NCI-H1694 (cell line): ENCODE results near the gene CX3CR1.

Source experiments
- DNase-seq: peaks from one replicate; lab custom pipeline; 2025; lab: John Stamatoyannopoulos, UW

The CX3CR1 gene

GRCh38 chr3:39291903-39292329 lies 12.1 kb upstream of the CX3CR1 start:
- peak; percentile 0 for DNase-seq

DNA sequence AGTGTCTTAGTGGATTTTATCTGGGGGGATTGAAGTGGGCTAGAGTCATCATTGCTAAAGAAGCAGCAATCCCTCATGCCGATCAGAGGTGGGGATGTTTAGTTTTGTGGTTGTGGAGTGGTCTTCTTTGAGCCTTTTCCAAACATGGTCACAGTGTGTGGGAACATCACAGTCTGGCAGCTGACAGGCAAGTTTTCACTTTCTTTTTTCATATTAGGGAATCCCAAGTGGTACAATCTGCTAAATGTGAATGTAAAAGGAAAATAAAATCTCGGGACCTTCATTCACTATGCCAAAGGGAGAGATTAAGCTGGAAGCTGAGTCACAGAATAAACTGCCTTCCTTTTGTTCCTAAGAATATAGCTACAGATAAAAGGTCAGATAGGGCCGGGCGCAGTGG lies 10.4 kb upstream of the CX3CR1 start:
- no peak for DNase-seq

GRCh38 chr3:39289107-39289506 lies 9.3 kb upstream of the CX3CR1 start:
- DNase-seq, result no peak

DNA sequence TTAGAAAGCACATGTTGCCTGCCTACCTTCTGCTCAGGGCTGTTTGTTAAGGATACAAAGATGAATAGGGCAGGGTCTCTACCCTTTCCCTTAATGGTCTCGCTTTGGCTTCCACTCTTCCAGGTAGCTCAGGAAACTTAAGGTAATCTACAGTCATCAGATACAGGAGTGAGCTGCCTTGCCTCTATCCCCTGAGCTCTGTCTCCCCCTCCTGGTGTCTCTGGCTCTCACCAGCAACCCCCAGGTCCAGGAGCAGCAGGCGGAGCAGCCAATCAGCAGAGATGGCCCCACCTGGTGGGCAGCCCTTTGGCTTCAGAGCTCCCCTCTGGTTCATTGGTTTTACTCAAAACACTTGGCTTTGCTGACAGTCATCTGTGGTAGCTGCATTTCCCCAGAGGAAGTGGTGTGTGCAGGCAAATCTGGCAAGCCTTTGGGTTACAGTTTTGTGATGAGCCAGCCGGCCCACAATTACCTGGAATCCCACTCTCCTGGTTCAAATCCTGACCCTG lies 8.5 kb upstream of the CX3CR1 start:
- DNase-seq, result peak; percentile 29

DNA sequence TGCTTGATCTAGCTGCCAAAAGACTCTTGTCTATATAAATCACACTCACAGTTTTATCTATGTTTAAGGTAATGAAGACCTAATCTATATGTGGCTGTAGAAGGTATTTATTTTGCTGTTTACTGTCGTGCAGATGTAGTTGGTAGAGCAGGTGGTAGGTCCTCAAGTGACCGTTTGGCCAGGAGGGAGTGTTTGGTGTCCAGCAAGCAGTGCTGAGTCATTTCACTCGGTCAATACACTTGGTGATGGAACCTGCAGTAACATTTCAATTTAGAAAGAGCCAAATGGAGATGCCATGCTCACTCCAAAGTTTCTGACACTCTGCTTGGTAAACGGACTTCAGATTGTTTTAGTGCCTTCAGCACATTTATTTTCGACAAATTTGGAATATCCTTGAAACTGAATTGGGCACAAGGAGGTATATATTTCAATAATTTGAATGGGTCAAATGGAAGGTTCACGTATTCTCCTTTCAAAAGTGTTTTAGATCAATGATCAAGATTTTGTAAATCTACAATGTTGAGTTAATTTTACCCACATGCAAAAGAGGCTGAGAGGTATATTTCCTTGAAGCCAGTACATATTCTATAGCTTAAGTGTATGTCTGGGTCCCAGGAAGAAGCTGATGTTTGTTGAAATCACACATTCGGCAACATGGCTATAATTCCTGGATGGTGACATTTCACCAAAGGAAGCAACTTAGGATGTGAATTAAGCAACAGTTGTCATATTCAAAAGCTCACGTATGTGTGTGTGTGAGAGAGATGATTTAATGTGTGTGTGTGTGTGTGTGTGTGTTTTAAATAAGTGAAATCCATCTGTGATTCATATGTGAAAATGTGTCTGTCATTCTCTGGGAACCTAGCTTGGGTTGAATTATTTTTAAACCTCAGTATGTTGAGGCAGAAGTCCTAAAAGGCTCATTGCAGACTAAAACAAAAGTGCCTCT lies 7.7 kb upstream of the CX3CR1 start:
- no peak for DNase-seq

DNA sequence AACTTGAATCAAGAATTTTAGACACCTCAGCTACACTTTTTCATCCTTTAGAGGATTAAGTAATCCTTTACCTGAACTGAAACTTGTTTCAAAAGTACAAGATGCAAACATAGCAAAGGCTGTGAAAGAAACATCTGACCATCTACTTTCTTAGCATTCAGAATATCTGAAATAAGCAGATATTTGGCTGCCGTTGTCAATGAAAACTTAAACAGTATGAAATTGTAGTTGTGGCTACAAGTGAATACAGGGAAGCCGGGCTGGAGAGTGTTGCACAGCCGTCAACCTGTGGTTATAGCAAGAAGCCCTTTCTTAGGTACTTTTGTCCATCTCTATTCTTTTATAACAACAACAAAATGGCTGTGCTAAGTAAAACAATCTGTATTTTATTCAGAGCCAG lies 6.9 kb upstream of the CX3CR1 start:
- DNase-seq, result no peak

DNA sequence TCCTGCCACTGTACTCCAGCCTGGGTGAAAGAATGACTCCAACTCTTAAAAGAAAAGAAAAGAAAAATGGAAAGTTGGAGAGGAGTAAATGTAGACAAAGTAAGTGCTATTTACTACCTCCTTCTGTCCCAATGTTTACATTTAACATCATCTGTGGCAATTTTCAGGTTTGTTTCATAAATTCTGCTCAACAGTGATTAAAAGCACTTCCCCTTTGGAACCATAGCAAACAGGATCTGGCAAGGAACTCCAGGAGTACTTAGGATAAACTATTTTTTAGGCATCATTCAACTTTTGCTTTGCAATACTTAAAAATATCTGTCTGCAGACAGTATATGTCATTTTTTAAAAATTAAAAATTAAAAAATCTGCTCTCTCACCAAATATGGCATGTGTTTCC lies 5.5 kb upstream of the CX3CR1 start:
- no peak for DNase-seq

GRCh38 chr3:39284457-39284881 lies 4.6 kb upstream of the CX3CR1 start:
- no peak for DNase-seq

DNA sequence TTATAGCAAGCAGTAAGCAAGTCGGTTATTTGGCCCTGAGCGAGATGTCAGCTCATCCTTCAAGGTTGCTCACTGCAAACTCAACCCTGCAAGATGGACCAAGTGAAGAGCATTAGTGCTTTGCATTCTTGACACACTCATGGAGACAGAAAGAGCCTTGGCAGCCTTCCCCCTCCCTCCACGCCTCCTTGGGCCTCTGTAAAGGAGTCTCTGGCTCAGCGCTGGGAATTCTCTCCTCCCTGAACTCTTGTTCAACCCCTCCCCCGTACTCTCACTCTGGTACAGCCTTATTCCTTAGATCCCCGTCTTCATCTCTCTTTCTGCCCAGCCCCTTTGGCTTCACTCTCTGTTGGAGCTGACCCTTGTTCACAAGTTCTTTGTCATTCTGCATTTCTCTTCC lies 2.2 kb upstream of the CX3CR1 start:
- DNase-seq, result no peak

- no peak for DNase-seq
These were observed 1.7 kb upstream of the CX3CR1 start for GRCh38 chr3:39281533-39281932.

- no peak for DNase-seq
These were observed 735 bp upstream of the CX3CR1 start for GRCh38 chr3:39280571-39280970.

GRCh38 chr3:39278616-39278935 lies 1.3 kb downstream of the CX3CR1 start:
- DNase-seq, result no peak

- no peak for DNase-seq
These were observed 1.8 kb downstream of the CX3CR1 start for GRCh38 chr3:39277893-39278615.

DNA sequence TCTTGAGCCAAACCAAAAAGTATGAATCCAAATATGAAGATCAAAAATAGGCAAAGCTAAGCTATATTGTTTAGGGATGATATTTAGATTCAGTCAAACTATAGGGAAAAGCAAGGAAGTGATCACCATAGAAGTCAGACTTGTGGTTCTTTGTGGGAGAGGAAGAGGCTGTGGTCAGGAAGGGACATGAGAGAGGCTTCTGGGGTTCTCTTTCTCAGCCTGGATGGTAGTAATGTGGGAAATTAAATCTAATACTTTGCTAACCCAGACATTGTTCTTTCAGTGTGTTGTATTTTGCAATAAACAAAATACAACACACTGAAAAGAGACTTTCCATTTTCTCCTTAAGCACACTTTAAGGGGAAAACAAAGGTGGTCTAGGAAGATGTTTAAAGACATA lies 3.1 kb downstream of the CX3CR1 start:
- no peak for DNase-seq

GRCh38 chr3:39275963-39276593 lies 3.8 kb downstream of the CX3CR1 start:
- no peak for DNase-seq

GRCh38 chr3:39275052-39275451 lies 4.8 kb downstream of the CX3CR1 start:
- no peak for DNase-seq

DNA sequence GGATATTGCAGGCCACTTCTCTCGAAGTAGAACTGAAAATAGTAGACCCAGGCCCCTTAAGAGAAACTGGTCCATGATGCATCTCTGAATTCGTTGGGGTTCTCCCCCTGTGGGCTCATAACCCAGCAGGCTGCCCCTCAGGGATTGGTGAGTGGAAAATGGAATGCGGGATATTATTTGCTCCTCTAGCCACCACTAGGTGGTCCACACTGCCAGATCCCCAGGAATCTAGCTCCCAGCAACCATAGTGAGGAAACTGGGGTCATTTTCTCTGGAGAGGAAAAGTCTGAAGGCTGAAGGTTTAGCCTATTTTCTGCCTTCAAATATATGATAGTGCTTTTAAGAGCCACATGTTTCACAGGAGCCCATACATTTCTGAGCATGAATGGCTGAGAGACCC lies 6.7 kb downstream of the CX3CR1 start:
- no peak for DNase-seq

DNA sequence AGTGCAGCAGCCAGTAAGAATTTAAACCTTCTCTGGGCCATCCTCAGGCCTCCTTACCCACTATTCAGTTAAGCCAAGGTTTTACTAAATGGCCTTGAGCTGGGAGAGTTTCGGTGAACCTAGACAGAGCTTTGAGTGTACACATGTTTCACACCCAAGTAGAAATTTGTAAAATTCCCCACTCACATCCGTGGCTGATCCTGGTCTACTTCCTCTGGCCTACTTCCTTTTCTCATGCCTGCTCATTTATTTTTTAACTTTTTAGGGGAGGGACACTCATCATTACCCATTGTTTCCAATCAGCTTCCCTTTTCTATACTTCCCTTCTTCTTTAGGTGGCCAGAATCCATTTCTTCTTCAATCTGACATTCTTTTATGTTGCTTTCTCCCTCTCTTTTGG lies 7.6 kb downstream of the CX3CR1 start:
- DNase-seq, result no peak

DNA sequence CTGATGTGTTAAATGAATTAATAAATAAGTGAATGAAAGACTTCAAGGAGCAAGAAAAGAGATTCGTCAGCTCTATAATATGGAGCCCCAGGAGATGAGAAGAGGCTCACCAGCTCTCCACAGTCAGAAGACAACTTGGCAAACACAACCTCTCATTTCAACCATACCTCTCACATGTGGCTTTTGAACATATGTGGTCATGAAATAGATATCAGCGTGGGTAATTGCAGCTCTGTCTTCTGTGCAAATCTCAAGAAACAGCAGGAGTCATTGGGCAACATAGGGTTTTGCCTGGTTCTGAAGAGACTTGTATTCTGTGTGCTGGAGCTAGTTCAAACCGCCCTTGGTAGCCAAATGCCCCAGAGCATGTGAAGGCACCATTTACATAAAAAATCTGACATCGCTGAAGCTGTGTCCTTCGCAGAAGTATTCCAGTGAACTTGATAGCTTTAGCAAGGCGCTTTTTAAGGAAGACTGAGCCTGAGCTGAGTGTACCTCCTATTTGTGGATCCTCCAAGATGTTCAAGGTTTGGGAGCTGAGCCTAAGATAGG lies 8.4 kb downstream of the CX3CR1 start:
- no peak for DNase-seq

GRCh38 chr3:39269528-39269927 lies 10.3 kb downstream of the CX3CR1 start:
- DNase-seq, result no peak

DNA sequence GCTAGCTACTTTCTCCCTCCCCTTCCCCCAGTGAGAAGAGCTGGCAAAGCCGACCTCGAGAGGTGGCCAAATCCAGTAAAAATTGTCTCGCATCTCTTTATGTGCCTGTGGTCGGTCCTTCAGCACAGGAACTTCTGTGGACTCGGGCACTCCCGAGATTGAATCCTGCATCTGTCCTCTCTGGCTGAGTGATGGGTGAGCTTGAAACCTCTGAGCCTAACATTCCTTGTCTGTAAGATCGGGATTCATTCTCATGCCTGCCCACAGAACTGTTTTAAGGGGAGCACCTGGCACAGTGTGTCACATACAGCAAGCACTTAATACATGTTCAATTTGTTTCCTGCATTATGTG lies 11.3 kb downstream of the CX3CR1 start:
- DNase-seq, result no peak
